GM23338 (cell line): ENCODE measurements around the gene FUT1. TPM values are rescaled to one million over a fixed set of nuclear protein-coding genes. Genes with fewer than 3 reads are reported as not detected.

Source experiments
- NANOG ChIP-seq: IDR thresholded peaks from 2 replicates; pipeline ENCODE4 v1.6.1; 2016; ENCODE audit warnings: antibody characterized with exemption, borderline replicate concordance
- REST ChIP-seq: IDR thresholded peaks from one replicate; pipeline ENCODE4 v1.6.1; 2018; ENCODE audit warnings: antibody characterized with exemption; ENCODE audit not compliant: unreplicated experiment
- polyA plus RNA-seq: library from polyadenylated mRNA; unstranded; fragments of >200 nt; fragmentation: Nextera tagmentation; extraction: Ambion mirVana; gene quantifications from 2 replicates; pipeline ENCODE4 v1.2.1, GENCODE V29; 2016
- small RNA-seq: library from RNA; depleted of rRNA; stranded (forward); fragments of <200 nt; gene quantifications from one replicate; pipeline ENCODE3, GENCODE V24; 2014; ENCODE audit warnings: low replicate concordance
- total RNA-seq: library from RNA; depleted of rRNA; stranded (reverse); fragments of >200 nt; shearing (Covaris generic); gene quantifications from 2 replicates; pipeline ENCODE4 v1.2.3, GENCODE V29; 2014; rRNA removed

FUT1 gene
- total and polyA plus RNA-seq, 2 experiments from 2014 or later: 4.4 to 20.8 TPM

- TF ChIP-seq REST: no peak
- no peak for TF ChIP-seq NANOG
Observed at GRCh38 chr19:48698046-48698445, 54.4 kb downstream of the FUT1 start (continued).

Small RNA genes lying within 50 kb of the gene (small RNA-seq; reads per million reads assigned to genes)
- gene RNU6-317P: not detected

Other genes starting within 250 kb of the FUT1 start
- 5.7 and 11.8 TPM in 2 replicates for gene LMTK3, start 240.8 kb downstream of the FUT1 start, total RNA-seq
- 1.6 and 2.0 TPM in 2 replicates for gene LMTK3, start 240.8 kb downstream of the FUT1 start, polyA plus RNA-seq
- 1.3 TPM in 1 of 2 replicates, not detected in the other for gene SULT2B1, start 200.5 kb downstream of the FUT1 start, total RNA-seq
- 2.3 and 2.5 TPM in 2 replicates for gene SULT2B1, start 200.5 kb downstream of the FUT1 start, polyA plus RNA-seq
- gene SPACA4, start 145.9 kb downstream of the FUT1 start, total RNA-seq: not detected in 2 replicates
- gene SPACA4, start 145.9 kb downstream of the FUT1 start, polyA plus RNA-seq: not detected in 2 replicates
- 2.3 and 4.5 TPM in 2 replicates for gene FAM83E, start 137.6 kb downstream of the FUT1 start, total RNA-seq
- gene FAM83E, start 137.6 kb downstream of the FUT1 start, polyA plus RNA-seq: 0.90 and 1.0 TPM in 2 replicates
- gene RPL18, start 133.5 kb downstream of the FUT1 start, total RNA-seq: 1,660 and 1,898 TPM in 2 replicates
- gene RPL18, start 133.5 kb downstream of the FUT1 start, polyA plus RNA-seq: 2,011 and 2,172 TPM in 2 replicates
- gene SPHK2, start 133.1 kb downstream of the FUT1 start, total RNA-seq: 39.8 and 50.3 TPM in 2 replicates
- 18.3 TPM in 2 replicates for gene SPHK2, start 133.1 kb downstream of the FUT1 start, polyA plus RNA-seq
- gene DBP, start 115.3 kb downstream of the FUT1 start, total RNA-seq: 5.7 and 5.9 TPM in 2 replicates
- 5.0 and 6.3 TPM in 2 replicates for gene DBP, start 115.3 kb downstream of the FUT1 start, polyA plus RNA-seq
- gene CA11, start 106.5 kb downstream of the FUT1 start, total RNA-seq: 8.8 and 9.8 TPM in 2 replicates
- gene CA11, start 106.5 kb downstream of the FUT1 start, polyA plus RNA-seq: 29.7 and 38.8 TPM in 2 replicates
- 0.82 and 0.94 TPM in 2 replicates for gene NTN5, start 79.6 kb downstream of the FUT1 start, total RNA-seq
- 0.38 and 0.52 TPM in 2 replicates for gene NTN5, start 79.6 kb downstream of the FUT1 start, polyA plus RNA-seq
- gene FUT2, start 56.7 kb downstream of the FUT1 start, total RNA-seq: 2.2 and 5.6 TPM in 2 replicates
- gene FUT2, start 56.7 kb downstream of the FUT1 start, polyA plus RNA-seq: 4.8 and 5.0 TPM in 2 replicates
- 0.39 and 1.9 TPM in 2 replicates for gene MAMSTR, start 32.9 kb downstream of the FUT1 start, total RNA-seq
- 2.0 and 2.5 TPM in 2 replicates for gene MAMSTR, start 32.9 kb downstream of the FUT1 start, polyA plus RNA-seq
- 14.8 and 18.0 TPM in 2 replicates for gene RASIP1, start 12.0 kb downstream of the FUT1 start, total RNA-seq
- gene RASIP1, start 12.0 kb downstream of the FUT1 start, polyA plus RNA-seq: 9.2 and 11.2 TPM in 2 replicates
- 1.7 and 3.5 TPM in 2 replicates for gene IZUMO1, start 5.7 kb downstream of the FUT1 start, total RNA-seq
- 1.2 and 1.3 TPM in 2 replicates for gene IZUMO1, start 5.7 kb downstream of the FUT1 start, polyA plus RNA-seq
- gene FGF21, start 2.9 kb upstream of the FUT1 start, total RNA-seq: 1.3 TPM in 1 of 2 replicates, not detected in the other
- gene FGF21, start 2.9 kb upstream of the FUT1 start, polyA plus RNA-seq: 0.78 and 1.1 TPM in 2 replicates
- gene BCAT2, start 58.4 kb upstream of the FUT1 start, total RNA-seq: 30.6 and 53.5 TPM in 2 replicates
- 30.4 and 35.8 TPM in 2 replicates for gene BCAT2, start 58.4 kb upstream of the FUT1 start, polyA plus RNA-seq
- 5.0 and 8.4 TPM in 2 replicates for gene HSD17B14, start 83.8 kb upstream of the FUT1 start, total RNA-seq
- 11.6 and 11.7 TPM in 2 replicates for gene HSD17B14, start 83.8 kb upstream of the FUT1 start, polyA plus RNA-seq
- gene PLEKHA4, start 116.0 kb upstream of the FUT1 start, total RNA-seq: 12.3 and 15.1 TPM in 2 replicates
- 10.9 and 12.2 TPM in 2 replicates for gene PLEKHA4, start 116.0 kb upstream of the FUT1 start, polyA plus RNA-seq
- gene PPP1R15A, start 119.8 kb upstream of the FUT1 start, total RNA-seq: 14.5 and 15.8 TPM in 2 replicates
- gene PPP1R15A, start 119.8 kb upstream of the FUT1 start, polyA plus RNA-seq: 14.0 and 14.4 TPM in 2 replicates
- 0.12 and 0.42 TPM in 2 replicates for gene TULP2, start 146.1 kb upstream of the FUT1 start, total RNA-seq
- gene TULP2, start 146.1 kb upstream of the FUT1 start, polyA plus RNA-seq: 1.1 and 1.9 TPM in 2 replicates
- gene NUCB1, start 147.7 kb upstream of the FUT1 start, total RNA-seq: 142 and 163 TPM in 2 replicates
- gene NUCB1, start 147.7 kb upstream of the FUT1 start, polyA plus RNA-seq: 57.1 and 64.9 TPM in 2 replicates
- gene DHDH, start 181.1 kb upstream of the FUT1 start, total RNA-seq: 0.69 and 0.78 TPM in 2 replicates
- gene DHDH, start 181.1 kb upstream of the FUT1 start, polyA plus RNA-seq: 4.7 and 8.4 TPM in 2 replicates
- 184 and 261 TPM in 2 replicates for gene BAX, start 202.2 kb upstream of the FUT1 start, total RNA-seq
- gene BAX, start 202.2 kb upstream of the FUT1 start, polyA plus RNA-seq: 168 and 179 TPM in 2 replicates
- gene FTL, start 212.7 kb upstream of the FUT1 start, total RNA-seq: 1,625 and 2,064 TPM in 2 replicates
- 5,278 and 5,436 TPM in 2 replicates for gene FTL, start 212.7 kb upstream of the FUT1 start, polyA plus RNA-seq
- 23.1 and 28.9 TPM in 2 replicates for gene GYS1, start 240.7 kb upstream of the FUT1 start, total RNA-seq
- 15.9 and 19.9 TPM in 2 replicates for gene GYS1, start 240.7 kb upstream of the FUT1 start, polyA plus RNA-seq
- gene RUVBL2, start 241.2 kb upstream of the FUT1 start, total RNA-seq: 222 and 252 TPM in 2 replicates
- 194 and 196 TPM in 2 replicates for gene RUVBL2, start 241.2 kb upstream of the FUT1 start, polyA plus RNA-seq